Naive thymus-derived CD8-positive, alpha-beta T cell (primary cell): ENCODE data around the gene ACAP2. TPM values are rescaled to one million over a fixed set of nuclear protein-coding genes. Genes with fewer than 3 reads are reported as not detected.
A peak's percentile ranks its signal among the peaks of the same experiment; 100 is the strongest.

Experiments used
- ATAC-seq, 2 donors: fragments of 150-1000 bp; cut with Tn5 transposase in 1 of 2; sonication (Bioruptor Pico), chemical (Tn5 transposase) in 1 of 2; 1 replicate in 1 of 2; 2 replicates in 1 of 2; pipeline ENCODE4 v1.10.0; 2021; ENCODE audit warnings: mild to moderate bottlenecking in 2 of 2, moderate library complexity in 2 of 2
- POLR2A ChIA-PET: fragments of 350-600 bp; sonication (Branson Sonifier 250); formaldehyde crosslinking; loops from one replicate; lab custom pipeline; 2021; ENCODE audit warnings: antibody characterized with exemption; lab: Charles Lee
- DNase-seq, 10 donors: peaks; one replicate each; pipeline versions ENCODE4 v3.0.0 to v3.0.0-alpha.2; 2020 to 2022
- H3K27ac Mint-ChIP-seq, 10 donors: one replicate each; pipeline ENCODE4 v1.8.0; 2020 to 2022; ENCODE audit warnings: mild to moderate bottlenecking in 10 of 10, mixed read lengths in 10 of 10, moderate library complexity in 4 of 10, inconsistent platforms in 1 of 10
- H3K27me3 Mint-ChIP-seq, 5 donors: one replicate each; pipeline ENCODE4 v1.8.0; 2021 to 2022; ENCODE audit warnings: mixed read lengths in 5 of 5
- H3K36me3 Mint-ChIP-seq, 3 donors: one replicate each; pipeline ENCODE4 v1.8.0; 2020 to 2022; ENCODE audit warnings: mixed read lengths in 3 of 3, mild to moderate bottlenecking in 2 of 3, inconsistent platforms in 1 of 3
- H3K4me1 Mint-ChIP-seq, 4 donors: one replicate each; pipeline ENCODE4 v1.8.0; 2021 to 2022; ENCODE audit warnings: mixed read lengths in 4 of 4
- H3K4me3 Mint-ChIP-seq, 10 donors: one replicate each; pipeline ENCODE4 v1.8.0; 2020 to 2022; ENCODE audit warnings: mild to moderate bottlenecking in 10 of 10, mixed read lengths in 10 of 10, moderate library complexity in 6 of 10, inconsistent platforms in 1 of 10
- H3K9me3 Mint-ChIP-seq, 9 donors: one replicate each; pipeline ENCODE4 v1.8.0; 2020 to 2022; ENCODE audit warnings: mixed read lengths in 9 of 9, mild to moderate bottlenecking in 3 of 9, inconsistent platforms in 1 of 9, moderate library complexity in 1 of 9
- polyA plus RNA-seq, 3 donors: library from polyadenylated mRNA; unstranded; fragments of 300-500 nt; fragmentation: Illumina TruSeq; gene quantifications; one replicate each; pipeline ENCODE4 v1.2.3, GENCODE V29; 2021
- total RNA-seq, 8 experiments: library from RNA in 2 of 8; stranded (reverse) in 2 of 8; gene quantifications; one replicate each; pipeline ENCODE4 v1.2.3 and lab custom pipeline; 2021 to 2026

The ACAP2 gene
- total and polyA plus RNA-seq, 5 experiments from 2014 or later = 36.7 to 81.0 (median 49.6) TPM

GRCh38 chr3:195260280-195260905 lies 182.4 kb downstream of the ACAP2 start:
- DNase-seq (no peak), ATAC-seq (peak; percentile 2 to 14)
- POLR2A ChIA-PET = interaction anchor here (0.6 to 3.5 kb wide), 5 partner anchors 10 to 588 kb away, joined by 4 to 21 read pairs (median 10); partner anchors contain the start of genes LSG1 and XXYLT1
- peak overlapping the region; percentile 73 to 89 (median 83) for H3K4me3 Mint-ChIP-seq
- no peaks in the 10 kb centered on the region for H3K27me3 Mint-ChIP-seq
- H3K9me3 Mint-ChIP-seq = no peaks in the 10 kb centered on the region
- H3K27ac Mint-ChIP-seq = peak overlapping the region; percentile 13 to 90 (median 70)
- peaks cover 17 to 39% (median 33%) of the 10 kb centered on the region in 4 donors for H3K4me1 Mint-ChIP-seq
- peaks cover 0 to 8% (median 2%) of the 10 kb centered on the region in 3 donors for H3K36me3 Mint-ChIP-seq

- POLR2A ChIA-PET = interaction anchor here (1.2 to 3.5 kb wide), 6 partner anchors 9 to 587 kb away, joined by 3 to 21 read pairs (median 9); partner anchors contain the start of genes LSG1 and XXYLT1
- H3K4me1 Mint-ChIP-seq = peaks cover 20 to 39% (median 36%) of the 10 kb centered on the region in 4 donors
- ATAC-seq (peak; percentile 80 to 81), DNase-seq (peak; percentile 84 to 95 (median 92))
- peaks cover 0 to 1% (median 0%) of the 10 kb centered on the region in 3 donors for H3K36me3 Mint-ChIP-seq
- no peaks in the 10 kb centered on the region for H3K9me3 Mint-ChIP-seq
- peak overlapping the region; percentile 56 to 76 (median 69) for H3K4me3 Mint-ChIP-seq
- H3K27me3 Mint-ChIP-seq = no peaks in the 10 kb centered on the region
- H3K27ac Mint-ChIP-seq = peak overlapping the region; percentile 70 to 95 (median 90)
Measured at GRCh38 chr3:195259475-195260279, 183.1 kb downstream of the ACAP2 start.

DNA sequence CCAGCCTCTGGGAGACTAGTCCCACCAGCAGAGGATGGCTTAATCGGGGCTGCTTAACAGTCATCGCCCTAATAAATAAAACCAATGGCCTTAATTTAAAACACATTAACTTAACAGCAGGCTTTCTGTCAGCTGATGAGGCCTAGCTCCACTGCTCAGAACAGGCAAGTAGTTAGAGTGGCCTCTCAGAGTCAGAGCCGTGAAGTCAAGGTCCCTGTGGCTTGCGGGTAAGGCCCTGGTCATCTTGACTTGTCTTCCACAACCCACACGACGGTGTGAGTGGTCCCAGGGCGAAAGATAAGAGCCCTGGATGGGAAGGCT lies 183.7 kb downstream of the ACAP2 start:
- Mint-ChIP-seq H3K4me3 (peak overlapping the region; percentile 26 to 76 (median 48)), H3K9me3 (no peaks in the 10 kb centered on the region), H3K36me3 (no peaks in the 10 kb centered on the region), H3K27me3 (no peaks in the 10 kb centered on the region), H3K4me1 (peaks cover 20 to 42% (median 35%) of the 10 kb centered on the region in 4 donors), H3K27ac (peak overlapping the region; percentile 80 to 94 (median 90))
- ATAC-seq (no peak), DNase-seq (no peak)
- POLR2A ChIA-PET = interaction anchor here (0.8 to 1.4 kb wide), 5 partner anchors 8 to 576 kb away, joined by 3 to 8 read pairs (median 4); partner anchors contain the start of gene XXYLT1

GRCh38 chr3:195258449-195259153 lies 184.2 kb downstream of the ACAP2 start:
- Mint-ChIP-seq H3K36me3 (no peaks in the 10 kb centered on the region), H3K27ac (peak overlapping the region; percentile 80 to 94 (median 90)), H3K9me3 (no peaks in the 10 kb centered on the region), H3K4me3 (peak overlapping the region; percentile 26 to 76 (median 48)), H3K4me1 (peaks cover 20 to 42% (median 34%) of the 10 kb centered on the region in 4 donors), H3K27me3 (no peaks in the 10 kb centered on the region)
- POLR2A ChIA-PET = interaction anchor here (0.8 to 1.4 kb wide), 6 partner anchors 8 to 614 kb away, joined by 3 to 8 read pairs (median 4); partner anchors contain the start of gene XXYLT1
- DNase-seq (peak in 2 of 10 donors; percentile 21 to 30), ATAC-seq (no peak)

- no peaks in the 10 kb centered on the region for H3K9me3 Mint-ChIP-seq
- no peak for ATAC-seq
- POLR2A ChIA-PET = interaction anchor here (0.8 to 1.8 kb wide), 4 partner anchors 96 to 613 kb away, joined by 3 to 5 read pairs (median 4); partner anchors contain the start of gene LSG1
- no peaks in the 10 kb centered on the region for H3K27me3 Mint-ChIP-seq
- peaks cover 20 to 43% (median 34%) of the 10 kb centered on the region in 4 donors for H3K4me1 Mint-ChIP-seq
- H3K4me3 Mint-ChIP-seq = peak overlapping the region in 7 of 10 donors; percentile 26 to 60 (median 29)
- no peak for DNase-seq
- H3K27ac Mint-ChIP-seq = peak overlapping the region; percentile 80 to 94 (median 90)
- H3K36me3 Mint-ChIP-seq = no peaks in the 10 kb centered on the region
Measured at GRCh38 chr3:195257454-195258448, 185.1 kb downstream of the ACAP2 start.

GRCh38 chr3:195256639-195257453 lies 186.0 kb downstream of the ACAP2 start:
- no peaks in the 10 kb centered on the region for H3K9me3 Mint-ChIP-seq
- H3K27me3 Mint-ChIP-seq = no peaks in the 10 kb centered on the region
- no peak for DNase-seq
- no peak overlapping the region for H3K4me3 Mint-ChIP-seq
- no peaks in the 10 kb centered on the region for H3K36me3 Mint-ChIP-seq
- H3K27ac Mint-ChIP-seq = peak overlapping the region; percentile 35 to 90 (median 78)
- H3K4me1 Mint-ChIP-seq = peaks cover 20 to 45% (median 37%) of the 10 kb centered on the region in 4 donors
- POLR2A ChIA-PET = interaction anchor here (1.8 kb wide), 1 partner anchor 585 kb away, joined by 5 read pairs; the partner anchor contains the start of gene LSG1
- ATAC-seq = no peak

GRCh38 chr3:195255571-195256501 lies 187.0 kb downstream of the ACAP2 start:
- Mint-ChIP-seq H3K4me3 (no peak overlapping the region), H3K4me1 (peaks cover 24 to 48% (median 38%) of the 10 kb centered on the region in 4 donors), H3K36me3 (no peaks in the 10 kb centered on the region), H3K27ac (peak overlapping the region in 5 of 10 donors; percentile 10 to 90 (median 41)), H3K9me3 (no peaks in the 10 kb centered on the region), H3K27me3 (no peaks in the 10 kb centered on the region)
- POLR2A ChIA-PET = interaction anchor here (0.8 to 1.8 kb wide), 2 partner anchors 584 kb away, joined by 3 to 5 read pairs; partner anchors contain the start of gene LSG1
- DNase-seq (no peak), ATAC-seq (no peak)

DNA sequence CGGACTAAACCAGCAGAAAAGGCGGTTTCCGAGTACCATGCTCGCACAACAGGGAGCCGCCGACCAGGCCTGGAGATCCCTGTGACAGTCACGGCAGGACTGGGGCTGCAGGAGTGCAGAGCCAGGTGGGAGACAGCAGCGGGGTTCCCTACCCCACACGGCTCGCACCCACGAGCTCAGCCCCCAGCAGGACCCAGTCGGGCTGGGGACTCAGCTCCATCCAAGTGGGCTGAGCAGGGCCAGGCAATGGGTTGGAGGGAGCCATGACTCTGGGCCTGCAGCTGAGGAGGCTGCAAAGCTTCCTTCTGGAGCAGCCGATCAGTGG lies 187.7 kb downstream of the ACAP2 start:
- no peaks in the 10 kb centered on the region for H3K9me3 Mint-ChIP-seq
- H3K4me3 Mint-ChIP-seq = no peak overlapping the region
- H3K27me3 Mint-ChIP-seq = no peaks in the 10 kb centered on the region
- ATAC-seq = no peak
- no peak for DNase-seq
- peak overlapping the region in 2 of 10 donors; percentile 10 to 52 for H3K27ac Mint-ChIP-seq
- POLR2A ChIA-PET = interaction anchor here (0.8 kb wide), 1 partner anchor 583 kb away, joined by 3 read pairs; the partner anchor contains the start of gene LSG1
- peaks cover 29 to 51% (median 39%) of the 10 kb centered on the region in 4 donors for H3K4me1 Mint-ChIP-seq
- no peaks in the 10 kb centered on the region for H3K36me3 Mint-ChIP-seq

DNA sequence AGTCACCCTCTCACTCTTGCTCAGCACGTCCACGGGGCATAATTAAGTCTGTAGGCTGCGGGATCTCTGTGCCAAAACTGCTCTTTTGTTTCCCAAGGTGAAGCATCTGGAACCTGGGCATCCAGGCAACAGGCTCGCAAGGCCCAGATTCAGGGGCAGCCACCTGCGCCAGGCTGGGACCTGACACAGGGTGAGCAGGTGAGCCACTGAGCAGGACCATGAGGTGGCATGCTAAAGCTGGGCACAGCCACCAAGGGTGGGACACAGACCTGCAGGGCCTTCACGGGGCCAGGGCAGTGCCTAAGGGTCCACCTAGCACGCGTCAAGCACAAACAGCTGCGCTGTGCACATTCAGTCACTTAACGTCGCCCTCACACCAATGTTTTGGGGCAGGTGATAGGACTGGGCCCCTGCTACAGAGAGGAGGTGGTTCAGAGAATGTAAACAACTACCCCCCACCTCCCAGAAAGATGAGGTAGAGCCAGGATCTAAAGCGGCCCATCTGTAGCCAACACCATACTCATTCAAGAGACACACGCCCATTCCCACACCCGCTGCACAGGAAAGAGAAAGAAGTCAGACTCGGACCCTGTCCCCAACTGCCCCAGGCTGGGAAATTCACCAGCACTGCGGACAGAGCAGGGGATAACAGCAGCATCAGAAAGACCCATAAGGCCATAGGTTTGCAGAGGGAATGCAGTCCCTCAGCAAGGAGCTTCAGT lies 188.2 kb downstream of the ACAP2 start:
- POLR2A ChIA-PET = interaction anchor here (0.8 kb wide), 1 partner anchor 583 kb away, joined by 3 read pairs; the partner anchor contains the start of gene LSG1

More for the DNA sequence above, 188.2 kb downstream of the ACAP2 start:
- Mint-ChIP-seq H3K27me3 (no peaks in the 10 kb centered on the region), H3K36me3 (no peaks in the 10 kb centered on the region), H3K4me3 (no peak overlapping the region), H3K27ac (peak overlapping the region in 2 of 10 donors; percentile 17 to 20), H3K9me3 (no peaks in the 10 kb centered on the region), H3K4me1 (peaks cover 29 to 51% (median 40%) of the 10 kb centered on the region in 4 donors)
- ATAC-seq (no peak), DNase-seq (no peak)
